Measurements from ENCODE around the gene STK32B. TPM values are rescaled to one million over a fixed set of nuclear protein-coding genes. Genes with fewer than 3 reads are reported as not detected.

The STK32B gene
- total and polyA plus RNA-seq, 2 donors (not counting 3 experiments of a cell fraction or from before 2014, with no cell fraction given) = 5.6 to 7.8 TPM

DNA sequence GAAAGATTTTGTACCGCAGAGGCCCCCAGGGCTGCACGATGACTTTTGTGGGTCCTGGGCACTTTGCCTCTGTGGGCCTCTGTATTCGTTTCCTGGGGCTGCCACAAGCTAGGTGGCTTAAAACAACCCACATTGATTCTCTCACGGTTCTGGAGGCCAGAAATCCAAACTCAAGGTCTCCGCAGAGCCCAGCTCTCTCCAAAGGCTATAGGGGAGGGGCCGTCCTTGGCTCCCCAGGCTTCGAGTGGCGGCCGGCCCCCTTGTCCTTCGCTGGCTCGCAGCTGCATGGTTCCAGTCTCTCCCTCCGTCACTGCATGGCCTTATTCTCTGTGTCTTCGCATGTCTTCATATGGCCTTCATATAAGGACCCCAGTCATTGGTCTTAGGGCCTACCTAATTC, 415.8 kb downstream of the STK32B start:
- intact Hi-C loops (cut with micrococcal nuclease) = no loop called here
- H3K36me3 ChIP-seq (ENCODE audit: control insufficient read depth in 2 of 2, extremely low read depth in 1 of 2, insufficient read depth in 2 of 2, low read length in 2 of 2) = no peaks in the 10 kb centered on the region
- BruUV-seq (replicated peaks) = no TSS peak
- DNase-seq (ENCODE audit: low read depth, low spot score) = no peak
- no peak for FAIRE-seq
- POLR2A ChIA-PET = no interaction called here
- no peak overlapping the region for H3K27ac ChIP-seq (ENCODE audit: insufficient read depth, low read depth, low read length)
- H2AFZ ChIP-seq (ENCODE audit: low read depth, low read length) = no peak overlapping the region
- dilution Hi-C loops (cut with MboI; ENCODE audit: extremely low pct_ligation_motif_present, low sequenced_read_pairs) = no loop called here
- no peak for TF ChIP-seq MYC (IDR thresholded peaks at IDR 0.05; ENCODE audit: low read depth, low read length)
- TF ChIP-seq, protein P1, sequence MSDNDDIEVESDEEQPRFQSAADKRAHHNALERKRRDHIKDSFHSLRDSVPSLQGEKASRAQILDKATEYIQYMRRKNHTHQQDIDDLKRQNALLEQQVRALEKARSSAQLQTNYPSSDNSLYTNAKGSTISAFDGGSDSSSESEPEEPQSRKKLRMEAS (IDR thresholded peaks at IDR 0.05; ENCODE audit: insufficient read depth, insufficient read length) = no peak
- TF ChIP-seq, protein P2, sequence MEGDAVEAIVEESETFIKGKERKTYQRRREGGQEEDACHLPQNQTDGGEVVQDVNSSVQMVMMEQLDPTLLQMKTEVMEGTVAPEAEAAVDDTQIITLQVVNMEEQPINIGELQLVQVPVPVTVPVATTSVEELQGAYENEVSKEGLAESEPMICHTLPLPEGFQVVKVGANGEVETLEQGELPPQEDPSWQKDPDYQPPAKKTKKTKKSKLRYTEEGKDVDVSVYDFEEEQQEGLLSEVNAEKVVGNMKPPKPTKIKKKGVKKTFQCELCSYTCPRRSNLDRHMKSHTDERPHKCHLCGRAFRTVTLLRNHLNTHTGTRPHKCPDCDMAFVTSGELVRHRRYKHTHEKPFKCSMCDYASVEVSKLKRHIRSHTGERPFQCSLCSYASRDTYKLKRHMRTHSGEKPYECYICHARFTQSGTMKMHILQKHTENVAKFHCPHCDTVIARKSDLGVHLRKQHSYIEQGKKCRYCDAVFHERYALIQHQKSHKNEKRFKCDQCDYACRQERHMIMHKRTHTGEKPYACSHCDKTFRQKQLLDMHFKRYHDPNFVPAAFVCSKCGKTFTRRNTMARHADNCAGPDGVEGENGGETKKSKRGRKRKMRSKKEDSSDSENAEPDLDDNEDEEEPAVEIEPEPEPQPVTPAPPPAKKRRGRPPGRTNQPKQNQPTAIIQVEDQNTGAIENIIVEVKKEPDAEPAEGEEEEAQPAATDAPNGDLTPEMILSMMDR (IDR thresholded peaks at IDR 0.05; ENCODE audit: extremely low read depth in 1 of 2, insufficient read depth in 1 of 2, low read depth in 1 of 2, low read length in 2 of 2) = no peak
- no peak for TF ChIP-seq POLR2A (IDR thresholded peaks at IDR 0.05; ENCODE audit: low read depth, low read length)
- TF ChIP-seq GATA2 (IDR thresholded peaks at IDR 0.05; ENCODE audit: insufficient read depth, insufficient read length, low read depth, low read length) = no peak
- no peak for TF ChIP-seq FOS (IDR thresholded peaks at IDR 0.05; ENCODE audit: borderline replicate concordance, insufficient read depth, low read length)
- TF ChIP-seq POLR2AphosphoS5 (IDR thresholded peaks at IDR 0.05; ENCODE audit: insufficient read depth, low read depth, low read length) = no peak
- TF ChIP-seq EZH2 (IDR thresholded peaks at IDR 0.05; ENCODE audit: borderline replicate concordance, low read depth, low read length, severe bottlenecking) = no peak
- no peak for TF ChIP-seq JUN (IDR thresholded peaks at IDR 0.05; ENCODE audit: borderline replicate concordance, insufficient read depth, insufficient read length, low read depth)
- H3K9ac ChIP-seq (replicated peaks; ENCODE audit: extremely low read depth, insufficient read depth, low read length) = no peak overlapping the region
- H3K79me2 ChIP-seq (ENCODE audit: control insufficient read depth, insufficient read depth, low read length) = no peaks in the 10 kb centered on the region
- H3K9me3 ChIP-seq (replicated peaks; ENCODE audit: control insufficient read depth, insufficient read depth, low read length) = no peaks in the 10 kb centered on the region
- no peaks in the 10 kb centered on the region for H3K9me1 ChIP-seq (replicated peaks; ENCODE audit: control insufficient read depth, extremely low read depth, insufficient read depth, low read length)
- CTCF ChIA-PET = no interaction called here
- H3K27me3 ChIP-seq (ENCODE audit: control insufficient read depth in 2 of 2, insufficient read depth in 2 of 2, low read length in 2 of 2) = no peaks in the 10 kb centered on the region
- H3K4me1 ChIP-seq (ENCODE audit: control insufficient read depth, extremely low read depth, insufficient read depth, low read length) = no peaks in the 10 kb centered on the region
- H3K4me2 ChIP-seq (ENCODE audit: insufficient read depth, low read length) = no peak overlapping the region
- H3K4me3 ChIP-seq (replicated peaks in 1 of 3; ENCODE audit: insufficient read depth in 1 of 3, low read depth in 1 of 3, low read length in 3 of 3) = no peak overlapping the region
- no peaks in the 10 kb centered on the region for H4K20me1 ChIP-seq (replicated peaks; ENCODE audit: control insufficient read depth, extremely low read depth, insufficient read depth, low read length)

All from endothelial cell of umbilical vein (primary cell).